HepG2 (cell line): ENCODE measurements around the gene INTS7. TPM values are rescaled to one million over a fixed set of nuclear protein-coding genes. Genes with fewer than 3 reads are reported as not detected.

Experiments used
- BCL6 ChIP-seq: IDR thresholded peaks from 2 replicates; pipeline ENCODE4 v1.6.1; 2016; ENCODE audit warnings: missing genetic modification reagents, missing compliant biosample characterization
- ELF3 ChIP-seq: IDR thresholded peaks from 2 replicates; pipeline ENCODE4 v1.6.1; 2016; ENCODE audit warnings: missing genetic modification reagents, missing compliant biosample characterization
- FOXO1 ChIP-seq: sonication (generic); formaldehyde crosslinking; IDR thresholded peaks from 2 replicates; pipeline ENCODE4 v1.4.0; 2020; ENCODE audit warnings: missing genetic modification reagents
- GATA4 ChIP-seq: sonication (generic); IDR thresholded peaks from 2 replicates; pipeline ENCODE4 v1.6.1; 2016; ENCODE audit warnings: antibody characterized with exemption, low read depth, borderline replicate concordance
- GATAD1 ChIP-seq: IDR thresholded peaks from 2 replicates; pipeline ENCODE4 v1.6.1; 2016; ENCODE audit warnings: missing genetic modification reagents, missing compliant biosample characterization
- GATAD2A ChIP-seq: IDR thresholded peaks from 2 replicates; pipeline ENCODE4 v1.6.1; 2016
- HOXA3 ChIP-seq: sonication (generic); formaldehyde crosslinking; IDR thresholded peaks from 2 replicates; pipeline ENCODE4 v1.5.0; 2020; ENCODE audit warnings: missing genetic modification reagents
- JUND ChIP-seq: sonication (generic); formaldehyde crosslinking; IDR thresholded peaks from 2 replicates; pipeline ENCODE4 v1.8.0; 2022; ENCODE audit warnings: mild to moderate bottlenecking, missing genetic modification reagents
- KAT8 ChIP-seq: IDR thresholded peaks from 2 replicates; pipeline ENCODE4 v1.6.1; 2016; ENCODE audit warnings: missing genetic modification reagents, missing compliant biosample characterization
- MIXL1 ChIP-seq: IDR thresholded peaks from 2 replicates; pipeline ENCODE4 v1.6.1; 2016
- MTF1 ChIP-seq: sonication (generic); formaldehyde crosslinking; IDR thresholded peaks from 2 replicates; pipeline ENCODE4 v1.5.0; 2020; ENCODE audit warnings: missing genetic modification reagents
- PAX8 ChIP-seq: sonication (generic); formaldehyde crosslinking; IDR thresholded peaks from 2 replicates; pipeline ENCODE4 v1.8.0; 2022; ENCODE audit warnings: mild to moderate bottlenecking, missing genetic modification reagents, borderline replicate concordance
- RXRB ChIP-seq: IDR thresholded peaks from 2 replicates; pipeline ENCODE4 v1.6.1; 2016; ENCODE audit warnings: borderline replicate concordance, missing genetic modification reagents, missing compliant biosample characterization
- SCMH1 ChIP-seq: sonication (generic); formaldehyde crosslinking; IDR thresholded peaks from 2 replicates; pipeline ENCODE4 v1.9.0; 2021; ENCODE audit warnings: missing genetic modification reagents, mild to moderate bottlenecking, borderline replicate concordance
- SOX13 ChIP-seq, 3 experiments: fragments of 450-650 bp in 1 of 3; sonication (generic) in 1 of 3; formaldehyde crosslinking in 1 of 3; IDR thresholded peaks in 2 of 3; conservative IDR thresholded peaks in 1 of 3; 2 replicates each; pipeline versions ENCODE4 v1.5.0 to v1.6.1; 2016 to 2020; ENCODE audit warnings: antibody characterized with exemption in 1 of 3, mild to moderate bottlenecking in 1 of 3, missing compliant biosample characterization in 1 of 3, missing genetic modification reagents in 1 of 3, moderate library complexity in 1 of 3
- TCF7 ChIP-seq: sonication (generic); IDR thresholded peaks from 2 replicates; pipeline ENCODE4 v1.6.1; 2016; ENCODE audit warnings: antibody characterized with exemption, low read depth
- TCF7L2 ChIP-seq: IDR thresholded peaks from 2 replicates; pipeline ENCODE4 v1.6.1; 2011; ENCODE audit warnings: mild to moderate bottlenecking, low read depth, low read length, moderate library complexity
- ZKSCAN8 ChIP-seq: IDR thresholded peaks from 2 replicates; pipeline ENCODE4 v1.6.1; 2016; ENCODE audit warnings: borderline replicate concordance, missing genetic modification reagents, missing compliant biosample characterization
- ZNF546 ChIP-seq: sonication (generic); formaldehyde crosslinking; conservative IDR thresholded peaks from 2 replicates; pipeline ENCODE4 v1.8.1; 2023; ENCODE audit warnings: mild to moderate bottlenecking, missing genetic modification reagents
- polyA plus RNA-seq, 8 experiments: library from polyadenylated mRNA; depleted of rRNA in 3 of 8; stranded (reverse) in 7 of 8; unstranded in 1 of 8; fragments of >200 nt; fragmentation: Illumina TruSeq in 4 of 8; extraction: Trizol in 4 of 8; gene quantifications; 2 replicates each; pipeline versions ENCODE4 v1.2.1 to v1.2.3, GENCODE V29; 2011 to 2016; ENCODE audit warnings: low read depth in 4 of 8, missing spikeins in 1 of 8, mixed read lengths in 1 of 8; ENCODE audit not compliant: insufficient read depth in 1 of 8
- total RNA-seq, 5 experiments: library from RNA; depleted of rRNA; stranded (reverse); fragments of >200 nt; fragmentation: Illumina TruSeq; extraction: Trizol; gene quantifications; 2 replicates each; pipeline ENCODE4 v1.2.3, GENCODE V29; 2016; ENCODE audit warnings: low read depth in 1 of 5
- TF ChIP-seq, protein P1 (sequence below): sonication (generic); formaldehyde crosslinking; conservative IDR thresholded peaks from 2 replicates; pipeline ENCODE4 v1.8.0; 2022; ENCODE audit warnings: missing genetic modification reagents
- TF ChIP-seq, protein P2 (sequence below): IDR thresholded peaks from 2 replicates; pipeline ENCODE4 v1.6.1; 2016; ENCODE audit warnings: mild to moderate bottlenecking
- TF ChIP-seq, protein P3 (sequence below): sonication (generic); formaldehyde crosslinking; IDR thresholded peaks from 2 replicates; pipeline ENCODE4 v1.8.0; 2022; ENCODE audit warnings: mild to moderate bottlenecking, missing genetic modification reagents, borderline replicate concordance
- TF ChIP-seq, protein P4 (sequence below): sonication (generic); formaldehyde crosslinking; IDR thresholded peaks from 2 replicates; pipeline ENCODE4 v1.5.1; 2020; ENCODE audit warnings: missing genetic modification reagents, mild to moderate bottlenecking, borderline replicate concordance

INTS7 gene
- total and polyA plus RNA-seq, 2 of the 13 experiments (the other 11 are each of a cell fraction or from before 2014, with no cell fraction given), result 18.3 to 22.4 TPM

DNA sequence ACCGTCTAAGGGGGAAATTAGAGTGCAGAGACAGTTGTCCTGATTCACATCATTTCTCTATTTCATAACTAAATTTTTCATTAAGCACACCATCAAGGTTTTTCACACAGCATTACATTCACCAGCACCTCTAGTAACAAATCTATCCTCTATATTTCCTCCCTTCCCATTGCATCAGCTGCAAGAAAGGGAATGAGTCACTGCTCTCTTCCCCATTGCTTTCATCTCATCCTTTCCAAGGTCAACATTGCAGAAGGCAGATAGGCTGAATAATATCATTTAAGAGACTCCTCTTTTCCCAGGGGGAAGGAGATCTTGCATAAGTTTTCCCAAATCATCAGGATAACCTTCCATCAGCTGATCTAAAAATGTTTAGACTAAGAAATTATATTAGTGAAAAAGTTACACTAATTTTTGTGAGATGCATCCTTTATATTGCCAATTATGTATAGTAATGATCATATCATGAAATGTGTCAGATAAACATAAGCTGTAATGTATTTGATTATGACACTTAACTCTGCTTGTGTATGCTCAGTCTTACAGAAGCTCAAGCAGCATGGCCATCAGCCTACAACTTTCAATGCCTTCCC, 4.3 kb downstream of the INTS7 start (continued):
- TF ChIP-seq, protein P1, sequence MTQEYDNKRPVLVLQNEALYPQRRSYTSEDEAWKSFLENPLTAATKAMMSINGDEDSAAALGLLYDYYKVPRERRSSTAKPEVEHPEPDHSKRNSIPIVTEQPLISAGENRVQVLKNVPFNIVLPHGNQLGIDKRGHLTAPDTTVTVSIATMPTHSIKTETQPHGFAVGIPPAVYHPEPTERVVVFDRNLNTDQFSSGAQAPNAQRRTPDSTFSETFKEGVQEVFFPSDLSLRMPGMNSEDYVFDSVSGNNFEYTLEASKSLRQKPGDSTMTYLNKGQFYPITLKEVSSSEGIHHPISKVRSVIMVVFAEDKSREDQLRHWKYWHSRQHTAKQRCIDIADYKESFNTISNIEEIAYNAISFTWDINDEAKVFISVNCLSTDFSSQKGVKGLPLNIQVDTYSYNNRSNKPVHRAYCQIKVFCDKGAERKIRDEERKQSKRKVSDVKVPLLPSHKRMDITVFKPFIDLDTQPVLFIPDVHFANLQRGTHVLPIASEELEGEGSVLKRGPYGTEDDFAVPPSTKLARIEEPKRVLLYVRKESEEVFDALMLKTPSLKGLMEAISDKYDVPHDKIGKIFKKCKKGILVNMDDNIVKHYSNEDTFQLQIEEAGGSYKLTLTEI, result no peak
- TF ChIP-seq SCMH1 (CRISPR knock-in tag) (no peak), GATA4 (no peak), TCF7 (peak; percentile 88), JUND (CRISPR knock-in tag) (peak; percentile 93), HOXA3 (CRISPR knock-in tag) (no peak), ELF3 (CRISPR knock-in tag) (peak; percentile 86), GATAD1 (peak; percentile 57), ZNF546 (CRISPR knock-in tag) (no peak), KAT8 (0 out of 2 replicates have a peak, but pooled peaks have one; percentile 22), RXRB (peak; percentile 38; the same call in 1 of the 2 replicates), GATAD2A (peak; percentile 95), TCF7L2 (no peak), MIXL1 (CRISPR knock-in tag) (0 out of 2 replicates have a peak, but pooled peaks have one; percentile 34), MTF1 (no peak), ZKSCAN8 (CRISPR knock-in tag) (peak; percentile 55; the same call in 1 of the 2 replicates), BCL6 (CRISPR knock-in tag) (peak; percentile 76), SOX13 (IDR thresholded peaks at IDR 0.05) (no peak), SOX13 (CRISPR knock-in tag; conservative IDR thresholded peaks at IDR 0.05 in 1 of 2, IDR thresholded peaks at IDR 0.05 in 1 of 2) (peak in 1 of 2 experiments; percentile 61; a peak in 1 of 4 replicates), PAX8 (CRISPR knock-in tag) (no peak), FOXO1 (no peak)
- TF ChIP-seq, protein P2, sequence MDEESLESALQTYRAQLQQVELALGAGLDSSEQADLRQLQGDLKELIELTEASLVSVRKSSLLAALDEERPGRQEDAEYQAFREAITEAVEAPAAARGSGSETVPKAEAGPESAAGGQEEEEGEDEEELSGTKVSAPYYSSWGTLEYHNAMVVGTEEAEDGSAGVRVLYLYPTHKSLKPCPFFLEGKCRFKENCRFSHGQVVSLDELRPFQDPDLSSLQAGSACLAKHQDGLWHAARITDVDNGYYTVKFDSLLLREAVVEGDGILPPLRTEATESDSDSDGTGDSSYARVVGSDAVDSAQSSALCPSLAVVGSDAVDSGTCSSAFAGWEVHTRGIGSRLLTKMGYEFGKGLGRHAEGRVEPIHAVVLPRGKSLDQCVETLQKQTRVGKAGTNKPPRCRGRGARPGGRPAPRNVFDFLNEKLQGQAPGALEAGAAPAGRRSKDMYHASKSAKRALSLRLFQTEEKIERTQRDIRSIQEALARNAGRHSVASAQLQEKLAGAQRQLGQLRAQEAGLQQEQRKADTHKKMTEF, result peak; percentile 26; the same call in 1 of the 2 replicates
- TF ChIP-seq, protein P3, sequence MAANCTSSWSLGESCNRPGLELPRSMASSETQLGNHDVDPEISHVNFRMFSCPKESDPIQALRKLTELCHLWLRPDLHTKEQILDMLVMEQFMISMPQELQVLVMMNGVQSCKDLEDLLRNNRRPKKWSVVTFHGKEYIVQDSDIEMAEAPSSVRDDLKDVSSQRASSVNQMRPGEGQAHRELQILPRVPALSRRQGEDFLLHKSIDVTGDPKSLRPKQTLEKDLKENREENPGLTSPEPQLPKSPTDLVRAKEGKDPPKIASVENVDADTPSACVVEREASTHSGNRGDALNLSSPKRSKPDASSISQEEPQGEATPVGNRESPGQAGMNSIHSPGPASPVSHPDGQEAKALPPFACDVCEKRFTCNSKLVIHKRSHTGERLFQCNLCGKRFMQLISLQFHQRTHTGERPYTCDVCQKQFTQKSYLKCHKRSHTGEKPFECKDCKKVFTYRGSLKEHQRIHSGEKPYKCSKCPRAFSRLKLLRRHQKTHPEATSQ, result no peak
- TF ChIP-seq, protein P4, sequence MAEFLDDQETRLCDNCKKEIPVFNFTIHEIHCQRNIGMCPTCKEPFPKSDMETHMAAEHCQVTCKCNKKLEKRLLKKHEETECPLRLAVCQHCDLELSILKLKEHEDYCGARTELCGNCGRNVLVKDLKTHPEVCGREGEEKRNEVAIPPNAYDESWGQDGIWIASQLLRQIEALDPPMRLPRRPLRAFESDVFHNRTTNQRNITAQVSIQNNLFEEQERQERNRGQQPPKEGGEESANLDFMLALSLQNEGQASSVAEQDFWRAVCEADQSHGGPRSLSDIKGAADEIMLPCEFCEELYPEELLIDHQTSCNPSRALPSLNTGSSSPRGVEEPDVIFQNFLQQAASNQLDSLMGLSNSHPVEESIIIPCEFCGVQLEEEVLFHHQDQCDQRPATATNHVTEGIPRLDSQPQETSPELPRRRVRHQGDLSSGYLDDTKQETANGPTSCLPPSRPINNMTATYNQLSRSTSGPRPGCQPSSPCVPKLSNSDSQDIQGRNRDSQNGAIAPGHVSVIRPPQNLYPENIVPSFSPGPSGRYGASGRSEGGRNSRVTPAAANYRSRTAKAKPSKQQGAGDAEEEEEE (CRISPR knock-in tag), result no peak
